Measurements from ENCODE around the gene ELAVL4.

- TF ChIP-seq EZH2 (IDR thresholded peaks at IDR 0.05; ENCODE audit: borderline replicate concordance, insufficient read depth, low read length, poor library complexity, severe bottlenecking), result no peak
- TF ChIP-seq CTCF (IDR thresholded peaks at IDR 0.05; ENCODE audit: poor library complexity, severe bottlenecking), result no peak
- TF ChIP-seq TAF1 (IDR thresholded peaks at IDR 0.05; ENCODE audit: low read depth), result no peak
- TF ChIP-seq POLR2AphosphoS5 (IDR thresholded peaks at IDR 0.05), result no peak
- TF ChIP-seq SMC3 (conservative IDR thresholded peaks at IDR 0.05; ENCODE audit: poor library complexity), result no peak
- no peak for TF ChIP-seq MXI1 (conservative IDR thresholded peaks at IDR 0.05; ENCODE audit: poor library complexity, severe bottlenecking)
- no peak for TF ChIP-seq RAD21 (conservative IDR thresholded peaks at IDR 0.05)
- no peak for TF ChIP-seq EP300 (conservative IDR thresholded peaks at IDR 0.05; ENCODE audit: poor library complexity, severe bottlenecking)
These were observed 39.6 kb downstream of the ELAVL4 start for GRCh38 chr1:50148142-50148923.
